M059J (cell line): ENCODE measurements around the gene FAXDC2. TPM values are rescaled to one million over a fixed set of nuclear protein-coding genes. Genes with fewer than 3 reads are reported as not detected.
"Not testable (repeated sequence)": the region's sequence is repeated elsewhere in the genome, so short reads cannot be mapped to it uniquely, and the experiment has no call there.

Source experiments
- DNase-seq: peaks from one replicate; pipeline ENCODE4 v3.0.0-alpha.2; 2012; ENCODE audit warnings: low read depth
- total RNA-seq: library from RNA; depleted of rRNA; stranded (reverse); fragments of >200 nt; shearing (Covaris generic); gene quantifications from 2 replicates; pipeline ENCODE4 v1.2.3, GENCODE V29; 2014

FAXDC2 gene
- total RNA-seq, 1 experiment from 2014 or later = 5.5 TPM

DNA sequence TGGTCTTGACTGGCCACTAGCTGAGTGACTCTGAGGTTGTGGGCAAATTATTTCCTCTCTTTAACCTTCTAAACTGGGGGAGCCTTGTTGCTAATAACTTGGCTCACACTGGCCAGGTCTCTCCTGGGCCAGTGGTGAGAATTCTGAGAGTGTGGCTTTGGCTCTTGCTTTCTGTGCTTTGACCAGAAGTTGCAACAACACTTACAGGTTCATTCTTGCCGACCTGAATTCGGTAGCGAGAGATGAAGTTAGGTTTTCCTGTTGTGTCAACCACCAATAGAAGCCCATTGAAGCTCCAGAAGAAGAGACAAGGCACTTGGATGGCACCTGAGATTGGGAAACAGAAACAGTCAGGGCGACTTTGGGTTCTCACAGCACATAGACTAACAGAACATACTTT lies 19.8 kb downstream of the FAXDC2 start:
- DNase-seq = no peak

DNA sequence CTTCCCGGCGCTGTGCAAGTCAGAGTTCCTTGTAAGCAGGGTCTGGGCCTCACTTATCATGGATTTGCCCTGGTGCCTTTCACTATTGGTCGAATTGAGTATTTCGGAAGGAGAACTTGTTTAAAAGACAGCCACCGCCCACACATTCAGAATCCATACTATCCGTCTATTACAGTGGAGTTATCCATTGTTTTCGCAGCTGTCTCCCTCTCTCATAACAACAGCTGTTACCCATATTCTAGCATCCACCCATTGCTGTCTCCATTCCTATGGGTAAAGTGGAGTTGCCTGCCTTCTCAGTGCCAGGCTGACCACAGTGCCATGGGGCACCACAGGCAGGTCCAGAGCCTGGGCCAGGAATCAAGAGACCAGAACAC lies 20.2 kb downstream of the FAXDC2 start:
- DNase-seq = no peak

DNA sequence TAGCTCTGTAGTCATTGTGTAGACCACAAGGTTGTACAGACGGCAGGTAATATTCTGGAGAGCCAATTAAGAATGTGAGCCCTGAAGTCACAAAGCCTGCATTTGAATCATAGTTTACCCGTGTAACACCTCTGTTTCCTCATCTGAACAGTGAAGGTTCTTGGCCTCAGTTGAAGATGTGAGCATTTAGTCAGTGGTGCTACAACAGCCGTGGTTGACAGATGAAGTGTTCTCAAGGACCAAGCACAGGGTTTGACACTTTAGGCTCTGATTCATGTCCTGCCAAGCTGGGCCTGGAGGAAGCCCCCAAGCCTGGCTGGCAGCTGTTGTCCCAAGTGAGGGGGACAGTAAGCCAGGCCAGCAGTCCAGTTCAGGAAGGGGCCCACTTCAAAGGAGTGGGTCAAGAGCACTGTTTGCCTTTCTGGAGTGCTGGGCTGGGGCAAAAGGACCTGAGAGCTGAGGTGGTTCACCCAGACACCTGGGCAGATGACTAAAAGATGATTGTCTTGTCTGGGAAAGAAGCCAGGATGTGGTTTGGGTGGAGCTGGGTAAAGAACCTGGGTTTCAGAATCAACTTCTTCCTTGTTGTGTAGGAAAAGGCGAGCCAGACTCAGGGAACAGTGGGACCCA lies 20.7 kb downstream of the FAXDC2 start:
- peak; percentile 68 for DNase-seq

DNA sequence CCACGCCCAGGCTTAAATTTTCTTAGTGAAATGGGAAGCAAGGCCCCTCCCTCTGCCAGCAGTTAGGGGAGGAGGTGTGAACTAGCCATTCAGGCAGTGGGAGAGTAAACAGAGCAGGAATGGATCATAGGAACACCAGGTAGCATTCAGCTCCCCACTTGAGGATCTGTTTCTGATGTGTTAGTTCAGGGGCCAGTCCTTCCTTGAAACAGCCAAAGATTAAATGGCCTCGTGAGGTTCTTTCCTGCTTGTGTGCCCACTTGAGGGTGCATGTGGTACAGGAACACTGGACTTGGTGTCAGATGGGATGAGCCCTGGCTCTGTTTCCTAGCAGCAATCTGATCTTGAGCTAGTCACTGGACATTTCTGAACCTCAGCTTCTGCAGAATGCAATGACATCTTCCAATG lies 21.2 kb downstream of the FAXDC2 start:
- no peak for DNase-seq

DNA sequence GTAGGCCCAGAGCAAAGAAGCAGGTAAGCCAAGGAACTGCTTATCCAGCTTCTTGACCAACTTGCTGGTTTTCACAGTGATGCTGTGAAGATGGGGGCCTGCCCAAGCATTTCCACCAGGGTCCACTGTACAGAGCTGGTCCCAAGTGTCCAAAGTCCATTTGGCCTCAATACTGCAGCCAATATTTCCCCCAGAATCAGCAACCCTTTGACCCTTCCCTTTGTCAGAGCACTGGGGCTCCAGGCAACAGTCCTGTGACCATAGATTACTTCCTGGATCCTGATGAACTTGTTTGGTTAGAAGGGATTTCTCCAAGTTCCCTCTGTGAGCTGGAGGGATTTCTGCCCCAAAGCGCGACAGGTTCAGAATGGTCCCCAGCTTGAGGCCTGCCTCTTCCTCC lies 26.3 kb downstream of the FAXDC2 start:
- no peak for DNase-seq

DNA sequence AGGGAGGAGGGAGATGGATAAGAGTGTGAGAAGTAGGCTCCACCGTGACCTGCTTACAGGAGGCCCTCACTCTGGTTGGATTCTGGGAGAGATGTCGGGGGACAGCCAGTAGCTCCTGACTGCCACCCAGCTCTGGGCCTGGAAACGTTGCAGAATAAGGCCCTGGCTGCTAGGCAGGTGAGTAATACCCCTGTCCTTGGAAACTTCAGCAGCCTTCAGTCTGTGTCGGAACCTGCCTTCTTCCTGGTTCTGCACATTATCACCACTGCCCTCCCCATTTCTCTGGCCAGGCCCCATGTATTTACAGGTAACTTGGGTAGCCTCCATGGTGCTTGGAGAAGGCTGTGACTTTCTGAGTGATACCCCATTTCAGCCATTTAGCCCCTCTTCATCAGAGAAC lies 26.8 kb downstream of the FAXDC2 start:
- no peak for DNase-seq

DNA sequence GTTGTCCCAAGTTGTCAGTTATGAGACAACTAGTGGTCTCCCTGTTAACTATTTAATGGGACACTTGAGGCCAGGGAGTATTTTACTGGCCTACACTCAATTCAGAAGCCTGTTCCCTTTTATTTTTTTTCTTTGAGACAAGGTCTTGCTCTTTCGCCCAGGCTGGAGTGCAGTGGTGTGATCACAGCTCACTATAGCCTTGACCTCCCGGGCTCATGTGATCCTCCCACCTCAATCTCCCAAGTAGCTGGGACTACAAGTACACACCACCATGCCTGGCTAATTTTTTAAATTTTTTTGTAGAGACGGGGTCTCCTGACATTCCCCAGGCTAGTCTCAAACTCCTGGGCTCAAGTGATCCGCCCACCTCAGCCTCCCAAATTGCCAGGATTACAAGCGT lies 27.5 kb downstream of the FAXDC2 start:
- not testable (repeated sequence) for DNase-seq

DNA sequence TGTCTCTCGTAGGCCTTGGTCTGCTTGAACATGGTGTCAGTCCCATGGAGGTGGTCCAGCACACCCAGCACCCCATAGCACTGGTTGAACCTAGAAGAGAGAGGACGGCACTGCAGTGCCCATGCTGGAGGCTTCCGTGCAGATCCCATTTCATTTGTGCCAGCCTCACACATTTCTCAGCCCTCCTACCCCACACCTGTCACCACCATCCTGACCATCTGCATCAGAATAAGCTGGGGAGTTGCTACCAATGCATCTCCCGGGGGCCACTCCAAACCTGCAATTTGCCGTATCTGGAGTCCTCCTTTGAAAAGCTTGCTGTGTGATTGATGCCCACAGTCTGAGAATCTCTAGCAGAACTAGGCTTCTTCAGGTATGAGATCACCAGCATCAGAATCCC lies 30.0 kb downstream of the FAXDC2 start:
- DNase-seq = no peak

DNA sequence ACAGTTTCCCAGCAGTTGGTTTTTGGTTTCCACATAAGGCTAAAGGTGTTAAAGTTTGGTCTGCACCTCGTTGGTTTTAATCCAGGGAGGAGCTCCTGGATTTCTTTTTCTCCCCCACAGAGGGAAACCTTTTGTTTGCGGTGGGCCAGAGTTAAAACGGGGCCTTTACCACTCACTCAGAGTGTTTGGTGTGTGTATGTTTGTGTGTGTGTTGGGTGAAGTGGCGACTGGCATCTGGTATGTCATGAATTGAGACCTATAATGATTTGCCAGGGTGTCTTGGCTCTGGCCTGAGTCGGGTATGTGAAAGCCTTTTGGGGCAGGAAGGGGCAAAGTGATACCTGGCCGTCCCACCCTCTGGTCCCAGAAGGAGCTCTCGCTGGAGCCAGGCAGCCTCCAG lies 30.9 kb downstream of the FAXDC2 start:
- no peak for DNase-seq

DNA sequence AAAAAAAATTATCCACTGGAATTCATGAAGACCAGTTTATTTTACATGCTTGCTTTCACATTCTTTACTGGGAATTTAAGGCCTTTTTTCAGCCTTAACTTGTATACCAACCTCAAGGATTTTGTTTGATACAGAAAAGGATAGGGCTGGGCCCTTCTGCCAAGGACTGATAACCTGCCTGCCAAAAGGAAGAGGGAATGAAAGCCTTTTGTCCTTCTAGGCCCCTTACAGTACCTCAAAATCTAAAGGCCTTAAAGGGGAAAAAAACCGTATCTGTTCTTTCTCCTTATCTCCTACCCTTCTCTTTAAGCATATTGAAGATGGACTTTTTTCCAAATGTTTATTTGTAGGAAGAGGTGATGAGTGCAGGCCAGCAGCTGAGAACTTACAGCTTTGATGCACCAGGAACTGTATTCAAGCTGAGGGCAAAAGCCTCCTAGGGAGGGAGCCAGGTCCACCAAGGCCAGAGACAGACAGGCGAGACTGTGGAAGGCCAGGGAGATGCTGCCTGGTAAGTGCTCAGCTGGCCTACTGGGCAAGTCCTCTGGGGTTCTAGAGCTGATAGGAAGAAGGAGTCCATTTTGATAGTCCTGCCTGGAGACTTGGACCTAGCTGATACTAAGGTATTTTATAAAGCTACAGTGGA lies 31.8 kb downstream of the FAXDC2 start:
- DNase-seq = no peak

DNA sequence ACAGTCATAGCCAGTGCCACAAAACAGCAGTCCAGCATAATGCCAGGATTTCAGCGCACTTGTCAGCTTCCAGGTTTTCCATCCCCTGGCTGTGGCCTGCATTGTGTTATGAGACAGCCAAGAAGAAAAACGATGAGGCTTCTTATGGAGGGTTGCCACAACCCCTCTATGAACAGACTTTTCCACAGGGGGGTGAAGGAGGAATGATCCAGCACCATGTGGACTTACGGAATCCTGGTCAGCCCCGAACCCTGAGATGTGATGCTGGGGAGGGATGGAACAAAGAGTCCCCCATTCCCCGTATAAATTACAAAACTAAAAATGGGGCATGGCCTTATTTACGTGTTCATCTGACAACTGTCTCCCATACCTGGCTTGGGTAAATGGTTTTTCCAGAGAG lies 32.6 kb downstream of the FAXDC2 start:
- DNase-seq = no peak

DNA sequence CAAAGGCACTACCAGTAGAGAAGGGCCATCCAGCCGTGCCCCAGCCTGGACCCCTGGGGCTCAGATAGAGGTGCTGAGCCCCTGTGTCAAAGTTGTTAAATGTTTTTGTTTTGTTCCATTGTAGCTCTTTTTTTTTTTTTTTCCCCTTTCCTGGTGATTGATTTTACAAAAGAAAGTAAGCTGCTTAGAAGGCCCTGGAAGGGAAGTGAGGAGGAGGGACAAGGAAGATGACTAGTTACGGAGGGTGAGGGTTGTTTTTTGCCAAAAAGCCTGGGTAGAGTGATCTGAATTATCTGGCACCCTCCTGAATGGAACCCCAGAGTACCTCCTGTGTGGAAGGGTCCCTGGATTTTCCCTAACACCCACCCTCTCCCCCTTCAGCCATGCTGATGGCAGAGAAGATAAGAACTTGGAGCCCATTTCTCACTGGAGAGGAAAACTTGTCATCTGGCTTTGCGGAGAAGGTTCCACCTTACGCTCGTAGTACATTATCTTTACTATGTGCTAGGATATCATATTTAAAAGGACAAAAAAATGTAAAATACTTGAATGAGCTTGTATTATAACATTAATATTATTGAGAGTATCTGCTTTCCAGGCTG lies 33.4 kb downstream of the FAXDC2 start:
- DNase-seq = no peak

DNA sequence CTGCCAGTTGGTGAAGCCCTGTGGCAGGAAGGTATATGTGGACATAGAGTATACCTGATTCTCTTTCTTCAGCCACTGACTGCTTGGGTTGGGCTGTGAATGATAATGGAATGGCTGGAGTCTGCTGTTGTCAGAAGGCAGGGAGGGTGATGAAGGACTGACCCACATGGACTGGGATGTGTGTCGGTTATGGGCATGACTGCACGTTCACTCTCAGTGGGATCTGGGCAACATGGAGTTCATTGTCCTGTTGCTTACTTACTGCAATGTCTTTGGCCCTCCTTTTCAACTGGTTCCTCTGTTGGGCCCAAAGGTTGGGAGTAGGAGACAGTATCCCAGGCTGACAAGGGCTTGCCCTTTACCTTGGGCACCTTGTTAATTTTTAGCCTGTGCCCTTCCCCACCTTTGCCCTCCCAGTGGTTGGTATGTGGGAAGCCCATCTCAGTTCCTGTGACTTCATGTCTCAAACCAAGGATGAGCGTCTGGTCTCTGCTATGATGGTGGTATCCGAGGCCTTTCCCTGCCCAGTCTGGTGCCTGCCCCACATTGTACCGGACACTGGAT lies 34.6 kb downstream of the FAXDC2 start:
- DNase-seq = no peak

DNA sequence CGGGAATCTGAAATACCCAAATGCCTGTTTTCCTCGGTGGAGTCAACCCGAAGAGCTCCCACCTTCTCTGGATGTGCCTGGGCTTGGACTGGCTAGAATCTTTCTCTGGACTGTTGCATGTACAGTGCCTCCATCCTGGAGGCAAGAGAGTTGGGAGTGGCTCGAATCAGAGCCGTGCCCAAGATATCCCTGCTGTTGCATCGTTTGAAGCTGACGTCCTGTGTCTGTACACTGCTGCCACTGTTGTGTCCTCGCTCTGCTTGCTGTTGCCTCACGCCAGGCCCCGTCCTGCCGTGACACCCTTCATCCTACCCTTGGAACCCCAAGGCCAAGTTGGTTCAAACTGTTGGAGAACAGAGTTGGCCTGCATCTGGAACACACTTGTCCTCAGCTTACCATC lies 35.4 kb downstream of the FAXDC2 start:
- DNase-seq = no peak

DNA sequence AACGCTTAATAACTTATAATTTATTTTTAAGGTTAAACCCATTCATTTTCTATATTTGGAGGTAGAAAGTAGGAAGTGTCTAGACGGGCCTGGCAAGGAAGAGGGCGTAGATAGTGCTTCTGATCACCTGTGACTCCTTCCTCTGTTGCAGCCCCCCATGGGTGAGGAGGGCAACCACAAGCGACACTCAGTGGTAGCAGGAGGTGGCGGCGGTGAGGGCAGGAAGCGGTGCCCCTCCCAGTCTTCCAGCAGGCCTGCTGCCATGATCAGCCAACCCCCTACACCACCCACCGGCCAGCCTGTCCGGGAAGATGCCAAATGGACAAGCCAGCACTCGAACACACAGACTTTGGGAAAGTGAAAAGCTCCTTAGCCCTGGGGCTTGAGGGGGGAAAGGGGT lies 36.7 kb downstream of the FAXDC2 start:
- DNase-seq = no peak

DNA sequence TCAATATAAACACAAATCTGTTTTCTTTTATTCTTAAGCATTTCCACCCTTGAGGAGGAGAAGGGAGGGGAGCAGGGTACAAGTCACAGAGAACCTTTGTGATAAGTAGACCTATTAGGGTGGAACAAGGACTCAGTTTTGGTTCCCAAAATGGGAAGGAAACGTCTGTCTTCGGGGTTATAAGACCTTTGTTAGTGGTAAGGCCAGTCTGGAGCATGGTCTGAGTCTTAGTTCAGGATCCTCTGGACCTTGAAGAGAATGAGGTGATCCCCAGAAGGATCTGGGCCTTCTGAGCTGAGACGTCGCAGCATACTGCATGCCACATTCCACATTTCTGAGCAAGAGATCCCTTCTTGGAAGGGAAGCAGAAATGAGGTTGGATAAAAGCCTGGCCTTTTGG lies 37.2 kb downstream of the FAXDC2 start:
- DNase-seq = no peak

DNA sequence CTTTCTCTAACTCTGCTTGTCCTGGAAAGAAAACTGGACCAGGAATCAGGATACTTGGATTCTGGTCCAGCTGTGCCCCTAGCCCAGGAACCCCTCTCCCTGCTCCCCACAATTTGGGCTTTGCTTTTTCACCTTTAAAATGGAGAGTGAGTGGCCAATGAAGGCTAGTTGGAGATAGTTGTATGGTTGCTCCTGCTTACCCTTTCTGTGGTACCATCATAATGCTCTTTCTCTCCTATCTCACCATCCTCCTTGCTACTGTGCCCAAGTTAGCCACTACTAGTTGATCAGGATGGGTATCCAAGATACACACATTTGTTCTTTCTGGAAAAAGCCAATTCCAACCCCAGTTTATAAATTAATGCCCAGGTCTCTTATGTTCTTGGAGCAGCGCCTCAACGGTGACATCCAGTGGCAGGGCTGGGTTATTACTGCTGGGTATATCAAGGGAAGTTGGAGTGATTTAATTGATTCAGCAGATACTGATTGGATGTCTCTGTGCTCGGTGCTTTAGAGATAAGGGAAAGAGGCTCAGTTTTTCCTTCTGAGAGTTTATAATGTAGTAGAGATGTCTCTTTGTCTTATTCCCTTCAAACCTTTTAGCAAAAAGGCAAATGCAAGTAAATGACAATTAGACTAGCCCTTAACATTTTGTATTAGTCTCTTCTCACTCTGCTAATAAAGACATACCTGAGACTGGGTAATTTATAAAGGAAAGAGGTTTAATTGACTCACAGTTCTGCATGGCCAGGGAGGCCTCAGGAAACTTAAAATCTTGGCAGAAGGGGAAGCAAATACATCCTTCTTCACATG lies 38.5 kb downstream of the FAXDC2 start:
- peak; percentile 58 for DNase-seq

DNA sequence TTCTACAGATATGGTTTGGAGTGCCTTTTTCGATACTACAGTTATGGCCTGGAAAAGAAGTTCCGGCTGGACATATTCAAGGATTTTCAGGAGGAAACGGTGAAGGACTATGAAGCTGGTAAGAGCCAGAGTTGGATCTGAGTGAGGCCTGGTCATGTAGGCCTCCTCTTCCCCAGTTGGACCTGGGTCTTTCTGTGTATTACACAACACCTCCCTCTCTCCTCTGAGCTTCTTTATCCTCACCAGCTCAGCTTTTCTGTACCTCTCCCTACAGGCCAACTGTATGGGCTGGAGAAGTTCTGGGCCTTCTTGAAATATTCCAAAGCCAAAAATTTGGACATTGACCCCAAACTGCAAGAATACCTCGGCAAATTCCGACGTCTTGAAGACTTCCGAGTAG lies 39.2 kb downstream of the FAXDC2 start:
- no peak for DNase-seq

DNA sequence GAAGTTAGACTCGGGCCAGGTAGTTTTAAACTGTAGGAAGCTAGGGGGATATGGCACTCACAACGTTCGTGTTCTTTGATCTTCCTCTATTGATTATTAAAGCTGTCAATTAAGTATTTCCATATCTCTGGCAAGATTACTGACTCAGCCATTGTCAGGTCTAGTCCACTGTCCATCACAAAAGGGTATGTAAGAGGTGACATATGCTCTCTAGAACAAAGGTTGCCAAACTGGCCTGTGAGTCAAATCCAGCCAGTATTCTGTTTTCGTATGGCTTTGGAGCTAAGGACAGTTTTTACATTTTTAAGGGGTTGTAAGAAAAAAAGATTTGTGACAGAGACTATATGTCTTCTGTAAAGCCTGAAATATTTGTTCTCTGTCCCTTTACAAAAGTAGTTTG lies 44.2 kb downstream of the FAXDC2 start:
- no peak for DNase-seq

DNA sequence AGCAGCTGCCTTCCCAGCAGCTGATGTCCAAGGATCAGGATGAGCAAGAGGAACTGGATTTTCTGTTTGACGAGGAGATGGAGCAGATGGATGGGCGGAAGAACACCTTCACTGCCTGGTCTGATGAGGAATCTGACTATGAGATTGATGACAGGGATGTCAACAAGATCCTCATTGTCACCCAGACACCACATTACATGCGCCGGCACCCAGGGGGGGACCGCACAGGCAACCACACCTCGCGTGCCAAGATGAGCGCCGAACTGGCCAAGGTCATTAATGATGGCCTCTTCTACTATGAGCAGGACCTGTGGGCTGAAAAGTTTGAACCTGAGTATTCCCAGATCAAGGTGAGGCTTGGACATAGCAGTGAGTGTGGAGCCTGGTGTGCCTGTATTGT lies 48.4 kb downstream of the FAXDC2 start:
- no peak for DNase-seq

DNA sequence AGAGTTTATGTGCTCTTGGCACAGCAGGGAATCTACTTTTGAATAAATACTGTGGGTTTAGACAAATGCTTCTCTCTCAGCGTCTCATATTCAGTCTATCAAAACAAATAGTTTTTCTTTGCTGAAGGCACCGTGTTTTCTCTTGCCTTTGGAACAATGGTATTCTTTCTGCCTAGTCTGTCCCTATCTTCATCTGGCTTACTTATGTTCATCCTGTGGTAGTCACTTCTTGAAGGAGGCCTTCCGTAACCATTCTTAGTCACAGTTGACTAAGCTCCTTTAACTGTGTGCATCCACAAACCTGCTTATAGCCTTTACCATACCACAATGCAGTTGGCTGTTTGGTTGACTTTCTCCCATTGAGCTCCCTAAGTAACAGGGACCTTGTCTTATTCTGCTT lies 49.3 kb downstream of the FAXDC2 start:
- DNase-seq = no peak

DNA sequence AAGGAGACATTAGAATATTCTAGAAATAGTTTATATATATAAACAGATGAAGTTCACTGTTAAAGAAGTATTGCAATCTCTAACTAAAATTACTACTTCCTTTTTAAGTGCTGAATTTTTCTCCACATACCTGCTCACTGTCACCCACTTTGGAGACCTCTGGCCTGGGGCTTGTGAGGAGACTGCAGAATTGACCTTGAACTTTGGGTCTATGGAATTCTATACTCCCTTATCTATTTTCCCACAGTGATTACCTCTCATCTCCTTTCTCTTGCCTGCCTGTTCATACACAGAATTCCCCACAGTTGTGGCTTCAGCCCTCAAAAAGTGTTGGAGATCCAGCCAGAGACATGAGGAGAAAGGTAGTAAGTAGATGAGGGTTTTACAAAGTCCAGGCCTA lies 49.8 kb downstream of the FAXDC2 start:
- no peak for DNase-seq

DNA sequence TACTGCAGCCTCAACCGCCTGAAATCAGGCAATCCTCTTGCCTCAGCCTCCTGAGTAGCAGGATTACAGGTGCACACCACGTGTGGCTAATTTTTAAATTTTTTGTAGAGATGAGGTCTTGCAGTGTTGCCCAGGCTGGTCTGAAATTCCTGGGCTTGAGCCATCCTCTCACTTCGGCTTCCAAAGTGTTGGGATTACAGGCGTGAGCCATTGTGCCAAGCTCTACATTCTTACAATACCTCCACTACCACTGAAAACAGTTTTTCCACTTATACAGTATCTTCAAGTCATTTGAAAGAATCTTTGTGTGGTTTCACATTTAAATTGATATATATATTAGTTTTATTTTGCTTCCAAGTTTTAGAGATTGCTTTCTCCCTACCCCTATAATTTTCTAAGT lies 52.6 kb downstream of the FAXDC2 start:
- DNase-seq = no peak
